ENCODE data around the gene SCGB1A1. TPM values are rescaled to one million over a fixed set of nuclear protein-coding genes. Genes with fewer than 3 reads are reported as not detected.

The SCGB1A1 gene
- not detected in 2 replicates for total RNA-seq (2022)
- Bru-seq, nascent RNA: percentile 8 among the genes with signal in this experiment
- BruChase-seq, experiment 1, labeled RNA remaining after a 2-hour chase: percentile 17 among the genes with signal in this experiment
- percentile 19 among the genes with signal in this experiment for BruChase-seq, experiment 2, labeled RNA remaining after a 6-hour chase
- long read RNA-seq: 0 reads

- ChIA-PET POLR2A (no interaction called here), CTCF (interaction anchor here (0.9 kb wide), 1 partner anchor 26 kb away, joined by 3 read pairs; no protein-coding TSS in a partner anchor)
- Histone ChIP-seq H3K27me3 (replicated peaks; ENCODE audit: control insufficient read depth, insufficient read depth, low read length) (no peaks in the 10 kb centered on the region), H3K36me3 (ENCODE audit: control insufficient read depth, insufficient read depth, low read length) (no peaks in the 10 kb centered on the region), H3K4me1 (peaks cover 17% of the 10 kb centered on the region), H3K4me3 (ENCODE audit: low read depth, low read length) (no peak within 1 kb of the TSS), H3K9me3 (no peaks in the 10 kb centered on the region)
- H3K36me3 Mint-ChIP-seq (ENCODE audit: insufficient read depth, unreplicated experiment): no peaks in the 10 kb centered on the region
- intact Hi-C loops (cut with micrococcal nuclease; ENCODE audit: unreplicated experiment): no loop called here
- no peaks in the 10 kb centered on the region for H3K27me3 Mint-ChIP-seq (ENCODE audit: insufficient read depth, unreplicated experiment)
- DNase-seq: no peak
- peaks cover 8% of the 10 kb centered on the region for H3K9me3 Mint-ChIP-seq (ENCODE audit: unreplicated experiment)
- no TSS peak for BruUV-seq (replicated peaks)
- H3K27ac Mint-ChIP-seq (ENCODE audit: unreplicated experiment): peak within 1 kb of the TSS; percentile 49
- no peak for TF ChIP-seq CTCF (IDR thresholded peaks at IDR 0.05; ENCODE audit: insufficient read depth in 1 of 2, low read depth in 1 of 2, low read length in 1 of 2, severe bottlenecking in 1 of 2, unreplicated experiment in 1 of 2)
- peaks cover 25% of the 10 kb centered on the region for H3K4me1 Mint-ChIP-seq (ENCODE audit: low read depth, unreplicated experiment)
- H3K4me3 Mint-ChIP-seq (ENCODE audit: unreplicated experiment): no peak within 1 kb of the TSS
These were observed at the start of gene SCGB1A1 for GRCh38 chr11:62418733-62419132. Gene SCGB1A1, plus strand, starts transcription at chr11:62419033. Its CDS starts 63 bp downstream, at chr11:62419096.

- Mint-ChIP-seq H3K4me1 (ENCODE audit: low read depth, unreplicated experiment) (peaks cover 37% of the 10 kb centered on the region), H3K4me3 (ENCODE audit: unreplicated experiment) (peak overlapping the region; percentile 50), H3K36me3 (ENCODE audit: insufficient read depth, unreplicated experiment) (peaks cover 5% of the 10 kb centered on the region), H3K27me3 (ENCODE audit: insufficient read depth, unreplicated experiment) (no peaks in the 10 kb centered on the region), H3K9me3 (ENCODE audit: unreplicated experiment) (no peaks in the 10 kb centered on the region), H3K27ac (ENCODE audit: unreplicated experiment) (no peak overlapping the region)
- ChIA-PET POLR2A (no interaction called here), CTCF (interaction anchor here (0.7 to 0.8 kb wide), 3 partner anchors 18 to 109 kb away, joined by 3 to 5 read pairs (median 5); partner anchors contain the start of gene ASRGL1)
- Histone ChIP-seq H3K4me3 (ENCODE audit: low read depth, low read length) (no peak overlapping the region), H3K4me1 (peaks cover 36% of the 10 kb centered on the region), H3K9me3 (no peaks in the 10 kb centered on the region), H3K36me3 (ENCODE audit: control insufficient read depth, insufficient read depth, low read length) (no peaks in the 10 kb centered on the region), H3K27me3 (replicated peaks; ENCODE audit: control insufficient read depth, insufficient read depth, low read length) (no peaks in the 10 kb centered on the region)
- no peak for TF ChIP-seq CTCF (IDR thresholded peaks at IDR 0.05; ENCODE audit: insufficient read depth in 1 of 2, low read depth in 1 of 2, low read length in 1 of 2, severe bottlenecking in 1 of 2, unreplicated experiment in 1 of 2)
- intact Hi-C loops (cut with micrococcal nuclease; ENCODE audit: unreplicated experiment): loop anchor here (5.0 kb wide), 1 partner anchor 1294 kb away; no protein-coding TSS in a partner anchor
- no TSS peak for BruUV-seq (replicated peaks)
- no peak for DNase-seq
These were observed 47.9 kb upstream of the SCGB1A1 start for GRCh38 chr11:62370743-62371440.

GRCh38 chr11:62372871-62373270, 46.0 kb upstream of the SCGB1A1 start:
- H3K27me3 ChIP-seq (replicated peaks; ENCODE audit: control insufficient read depth, insufficient read depth, low read length): no peaks in the 10 kb centered on the region
- H3K27ac Mint-ChIP-seq (ENCODE audit: unreplicated experiment): peak overlapping the region; percentile 15
- H3K9me3 ChIP-seq: no peaks in the 10 kb centered on the region
- no peak overlapping the region for H3K4me3 ChIP-seq (ENCODE audit: low read depth, low read length)
- ChIA-PET CTCF (no interaction called here), POLR2A (no interaction called here)
- H3K36me3 Mint-ChIP-seq (ENCODE audit: insufficient read depth, unreplicated experiment): peaks cover 5% of the 10 kb centered on the region
- peaks cover 37% of the 10 kb centered on the region for H3K4me1 Mint-ChIP-seq (ENCODE audit: low read depth, unreplicated experiment)
- no peak for TF ChIP-seq CTCF (IDR thresholded peaks at IDR 0.05; ENCODE audit: insufficient read depth in 1 of 2, low read depth in 1 of 2, low read length in 1 of 2, severe bottlenecking in 1 of 2, unreplicated experiment in 1 of 2)
- no peak for DNase-seq
- H3K9me3 Mint-ChIP-seq (ENCODE audit: unreplicated experiment): no peaks in the 10 kb centered on the region
- H3K4me1 ChIP-seq: peaks cover 36% of the 10 kb centered on the region
- H3K4me3 Mint-ChIP-seq (ENCODE audit: unreplicated experiment): no peak overlapping the region
- intact Hi-C loops (cut with micrococcal nuclease; ENCODE audit: unreplicated experiment): loop anchor here (5.0 kb wide), 1 partner anchor 1296 kb away; no protein-coding TSS in a partner anchor
- no TSS peak for BruUV-seq (replicated peaks)
- no peaks in the 10 kb centered on the region for H3K27me3 Mint-ChIP-seq (ENCODE audit: insufficient read depth, unreplicated experiment)
- no peaks in the 10 kb centered on the region for H3K36me3 ChIP-seq (ENCODE audit: control insufficient read depth, insufficient read depth, low read length)
